Natural killer cell (primary cell): ENCODE measurements around the gene MME. TPM values are rescaled to one million over a fixed set of nuclear protein-coding genes. Genes with fewer than 3 reads are reported as not detected.

Experiments used
- ATAC-seq, 3 donors: fragments of 150-1000 bp in 2 of 3; fragments of 200-7000 bp in 1 of 3; cut with Tn5 transposase; 1 replicate in 1 of 3; 2 replicates in 2 of 3; pipeline ENCODE4 v1.10.0; 2021; ENCODE audit warnings: mild to moderate bottlenecking in 2 of 3, moderate library complexity in 2 of 3
- DNase-seq, 2 donors: peaks; one replicate each; pipeline versions ENCODE4 v3.0.0 to v3.0.0-alpha.2; 2013 to 2021; ENCODE audit warnings: mixed read lengths in 1 of 2
- H3K27ac ChIP-seq: one replicate; pipeline ENCODE4 v1.5.1; 2013; ENCODE audit warnings: mild to moderate bottlenecking, low read length
- H3K27me3 ChIP-seq: one replicate; pipeline ENCODE4 v1.6.1; 2013; ENCODE audit warnings: low read length; ENCODE audit not compliant: control insufficient read depth, insufficient read depth
- H3K36me3 ChIP-seq: one replicate; pipeline ENCODE4 v1.6.1; 2013; ENCODE audit warnings: low read length; ENCODE audit not compliant: control insufficient read depth, insufficient read depth
- H3K4me1 ChIP-seq: one replicate; pipeline ENCODE4 v1.6.1; 2013; ENCODE audit warnings: low read length; ENCODE audit not compliant: control insufficient read depth, insufficient read depth
- H3K4me3 ChIP-seq: one replicate; pipeline ENCODE4 v1.5.1; 2013; ENCODE audit warnings: low read length
- H3K9me3 ChIP-seq: one replicate; pipeline ENCODE4 v1.6.1; 2013; ENCODE audit warnings: low read length; ENCODE audit not compliant: control insufficient read depth, insufficient read depth
- H3K27ac Mint-ChIP-seq, 2 donors: one replicate each; pipeline ENCODE4 v1.8.0; 2022; ENCODE audit warnings: mild to moderate bottlenecking in 2 of 2, mixed read lengths in 2 of 2, moderate library complexity in 1 of 2
- H3K27me3 Mint-ChIP-seq, 2 donors: one replicate each; pipeline ENCODE4 v1.8.0; 2022; ENCODE audit warnings: low read depth in 2 of 2, mixed read lengths in 2 of 2
- H3K36me3 Mint-ChIP-seq: one replicate; pipeline ENCODE4 v1.8.0; 2022; ENCODE audit warnings: mixed read lengths
- H3K4me1 Mint-ChIP-seq, 2 donors: one replicate each; pipeline ENCODE4 v1.8.0; 2022; ENCODE audit warnings: mixed read lengths in 2 of 2
- H3K4me3 Mint-ChIP-seq: one replicate; pipeline ENCODE4 v1.8.0; 2022; ENCODE audit warnings: mild to moderate bottlenecking, moderate library complexity, mixed read lengths
- H3K9me3 Mint-ChIP-seq, 2 donors: one replicate each; pipeline ENCODE4 v1.8.0; 2022; ENCODE audit warnings: mixed read lengths in 2 of 2
- WGBS: methylation state at CpG from one replicate; pipeline ENCODE4 v1.1.7; 2013; ENCODE audit warnings: missing lambda C conversion rate; ENCODE audit not compliant: insufficient coverage; 5-methylcytosine and 5-hydroxymethylcytosine counted together
- intact Hi-C: fragments of 100-400 bp; cut with micrococcal nuclease; formaldehyde crosslinking; loops from one replicate; pipeline ENCODE4 v1.14.2; 2022
- total RNA-seq, 4 donors: library from RNA; stranded (reverse); fragments of 120-200 nt in 1 of 4; gene quantifications; one replicate each; pipeline versions ENCODE4 v1.2.3 to v1.2.4, GENCODE V29; 2013 to 2022
- TF ChIP-seq, protein P1 (sequence below): fragments of 200-600 bp; IDR thresholded peaks from one replicate; pipeline ENCODE4 v1.8.0; 2022; ENCODE audit warnings: antibody characterized with exemption

MME gene
- total RNA-seq, 3 donors from 2014 or later (not counting 1 experiment from before 2014, with no cell fraction given), result 0.16 to 6.1 TPM; not detected in 1

DNA sequence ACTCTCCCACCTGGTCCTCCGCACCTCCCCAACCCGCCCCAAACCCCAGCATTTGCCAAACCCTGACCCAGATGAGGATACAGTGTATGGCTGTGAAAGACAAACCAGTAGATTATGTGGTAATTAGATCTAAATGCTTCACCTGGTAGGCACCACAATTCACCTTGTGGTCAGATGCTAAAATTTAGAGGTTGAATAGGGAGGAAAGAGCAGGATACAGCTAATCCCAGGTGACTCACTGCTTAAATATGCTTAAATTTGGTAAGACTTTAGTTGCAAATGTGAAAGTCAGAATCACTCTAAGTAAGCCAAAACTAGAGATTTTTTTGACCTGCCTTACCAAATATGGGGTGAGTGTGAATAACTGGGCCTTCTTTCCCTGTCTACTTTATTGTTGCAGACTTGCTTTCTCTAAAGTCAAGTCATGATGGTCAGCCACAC lies 105.5 kb downstream of the MME start:
- H3K4me3 Mint-ChIP-seq, result no peak overlapping the region
- no peaks in the 10 kb centered on the region for H3K27me3 Mint-ChIP-seq
- no peak overlapping the region for H3K27ac Mint-ChIP-seq
- Histone ChIP-seq H3K27me3 (no peaks in the 10 kb centered on the region), H3K9me3 (no peaks in the 10 kb centered on the region), H3K27ac (no peak overlapping the region), H3K4me1 (peaks cover 4% of the 10 kb centered on the region), H3K36me3 (no peaks in the 10 kb centered on the region), H3K4me3 (no peak overlapping the region)
- no CpG with 5 or more reads among the region's 2 CpGs for WGBS
- peaks cover 3% of the 10 kb centered on the region in 2 donors for H3K9me3 Mint-ChIP-seq
- TF ChIP-seq, protein P1, sequence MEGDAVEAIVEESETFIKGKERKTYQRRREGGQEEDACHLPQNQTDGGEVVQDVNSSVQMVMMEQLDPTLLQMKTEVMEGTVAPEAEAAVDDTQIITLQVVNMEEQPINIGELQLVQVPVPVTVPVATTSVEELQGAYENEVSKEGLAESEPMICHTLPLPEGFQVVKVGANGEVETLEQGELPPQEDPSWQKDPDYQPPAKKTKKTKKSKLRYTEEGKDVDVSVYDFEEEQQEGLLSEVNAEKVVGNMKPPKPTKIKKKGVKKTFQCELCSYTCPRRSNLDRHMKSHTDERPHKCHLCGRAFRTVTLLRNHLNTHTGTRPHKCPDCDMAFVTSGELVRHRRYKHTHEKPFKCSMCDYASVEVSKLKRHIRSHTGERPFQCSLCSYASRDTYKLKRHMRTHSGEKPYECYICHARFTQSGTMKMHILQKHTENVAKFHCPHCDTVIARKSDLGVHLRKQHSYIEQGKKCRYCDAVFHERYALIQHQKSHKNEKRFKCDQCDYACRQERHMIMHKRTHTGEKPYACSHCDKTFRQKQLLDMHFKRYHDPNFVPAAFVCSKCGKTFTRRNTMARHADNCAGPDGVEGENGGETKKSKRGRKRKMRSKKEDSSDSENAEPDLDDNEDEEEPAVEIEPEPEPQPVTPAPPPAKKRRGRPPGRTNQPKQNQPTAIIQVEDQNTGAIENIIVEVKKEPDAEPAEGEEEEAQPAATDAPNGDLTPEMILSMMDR, result no peak
- H3K36me3 Mint-ChIP-seq, result no peaks in the 10 kb centered on the region
- ATAC-seq, result no peak
- intact Hi-C loops, result no loop called here
- peaks cover 9 to 10% of the 10 kb centered on the region in 2 donors for H3K4me1 Mint-ChIP-seq
- no peak for DNase-seq

DNA sequence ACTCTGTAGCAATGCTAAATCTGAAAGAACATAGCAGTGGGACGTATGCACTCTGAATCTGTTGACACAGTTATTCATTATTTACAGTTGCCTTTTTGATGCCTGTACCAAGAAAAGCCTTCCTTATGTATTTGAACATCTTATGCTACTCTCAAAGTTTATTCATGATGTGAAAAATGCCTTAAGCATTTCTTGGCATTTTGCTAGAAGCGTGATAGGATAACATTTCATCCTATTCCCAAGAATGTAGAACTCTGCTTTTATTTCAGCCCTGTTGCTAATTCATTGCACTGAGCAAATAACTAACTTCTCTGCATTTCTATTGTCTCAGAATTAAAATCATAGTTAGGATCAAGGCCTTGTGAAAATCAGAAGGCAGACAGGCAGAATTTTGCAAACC lies 107.9 kb downstream of the MME start:
- Mint-ChIP-seq H3K4me1 (peaks cover 9 to 10% of the 10 kb centered on the region in 2 donors), H3K4me3 (no peak overlapping the region), H3K27me3 (no peaks in the 10 kb centered on the region), H3K36me3 (no peaks in the 10 kb centered on the region), H3K9me3 (peaks cover 3% of the 10 kb centered on the region in 2 donors), H3K27ac (no peak overlapping the region)
- H3K4me1 ChIP-seq, result peaks cover 4% of the 10 kb centered on the region
- TF ChIP-seq, protein P1, result no peak
- WGBS, result 76% methylated on average over 2 of the region's 2 CpGs
- DNase-seq, result no peak
- no peak overlapping the region for H3K27ac ChIP-seq
- intact Hi-C loops, result no loop called here
- no peak overlapping the region for H3K4me3 ChIP-seq
- H3K9me3 ChIP-seq, result no peaks in the 10 kb centered on the region
- H3K36me3 ChIP-seq, result no peaks in the 10 kb centered on the region
- no peaks in the 10 kb centered on the region for H3K27me3 ChIP-seq
- no peak for ATAC-seq

DNA sequence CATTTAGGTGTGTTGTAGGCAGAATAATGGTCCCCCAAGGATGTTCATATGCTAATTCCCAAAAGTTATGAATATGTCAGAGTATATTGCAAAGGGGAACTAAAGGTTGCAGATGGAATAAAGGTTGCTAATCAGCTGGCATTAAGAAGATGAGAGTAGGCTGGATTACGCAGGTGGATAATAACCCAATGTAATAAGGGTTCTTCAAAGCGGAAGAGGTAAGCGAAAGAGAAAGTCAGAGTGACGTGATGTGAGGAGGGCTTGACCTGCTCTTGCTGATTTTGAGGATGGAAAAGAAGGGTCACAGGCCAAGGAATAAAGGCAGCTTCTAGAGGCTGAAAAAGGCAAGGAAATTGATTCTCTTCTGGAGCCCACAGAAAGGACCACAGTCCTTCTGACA lies 109.4 kb downstream of the MME start:
- Histone ChIP-seq H3K27me3 (no peaks in the 10 kb centered on the region), H3K9me3 (no peaks in the 10 kb centered on the region), H3K4me1 (peaks cover 3% of the 10 kb centered on the region), H3K27ac (no peak overlapping the region), H3K4me3 (no peak overlapping the region), H3K36me3 (no peaks in the 10 kb centered on the region)
- H3K9me3 Mint-ChIP-seq, result peaks cover 3% of the 10 kb centered on the region in 2 donors
- 91% methylated on average over 4 of the region's 4 CpGs for WGBS
- H3K4me1 Mint-ChIP-seq, result peaks cover under 1 to 2% of the 10 kb centered on the region in 2 donors
- ATAC-seq, result no peak
- TF ChIP-seq, protein P1, result no peak
- no peak overlapping the region for H3K4me3 Mint-ChIP-seq
- no peaks in the 10 kb centered on the region for H3K27me3 Mint-ChIP-seq
- no peak for DNase-seq
- no peaks in the 10 kb centered on the region for H3K36me3 Mint-ChIP-seq
- H3K27ac Mint-ChIP-seq, result no peak overlapping the region
- intact Hi-C loops, result no loop called here

DNA sequence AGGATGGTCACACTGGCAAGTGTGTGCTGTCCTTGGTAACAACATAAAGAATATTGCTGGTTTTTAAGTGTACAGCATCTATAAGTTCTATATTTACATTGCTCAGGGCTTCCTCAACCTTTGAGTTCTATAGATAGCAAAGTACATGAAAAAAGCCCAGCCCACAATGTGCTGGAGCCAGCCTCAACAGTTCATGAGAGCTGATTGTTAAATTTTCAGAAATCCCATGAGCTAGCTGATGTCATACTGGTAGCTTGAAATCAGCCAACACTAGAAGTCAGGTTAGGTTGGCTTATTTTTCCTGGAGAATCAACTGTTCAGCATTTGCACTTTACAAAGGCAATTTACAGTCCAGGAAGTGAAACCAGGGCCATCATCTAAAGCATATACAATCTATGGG lies 110.6 kb downstream of the MME start:
- intact Hi-C loops, result no loop called here
- Mint-ChIP-seq H3K4me1 (no peaks in the 10 kb centered on the region), H3K9me3 (peaks cover 3% of the 10 kb centered on the region in 2 donors), H3K36me3 (no peaks in the 10 kb centered on the region), H3K4me3 (no peak overlapping the region), H3K27me3 (no peaks in the 10 kb centered on the region), H3K27ac (no peak overlapping the region)
- Histone ChIP-seq H3K27ac (no peak overlapping the region), H3K4me1 (no peaks in the 10 kb centered on the region), H3K27me3 (no peaks in the 10 kb centered on the region), H3K36me3 (no peaks in the 10 kb centered on the region), H3K9me3 (no peaks in the 10 kb centered on the region), H3K4me3 (no peak overlapping the region)
- ATAC-seq (no peak), DNase-seq (no peak)
- TF ChIP-seq, protein P1, result no peak
